K562 (cell line): ENCODE measurements around the gene DST. TPM values are rescaled to one million over a fixed set of nuclear protein-coding genes. Genes with fewer than 3 reads are reported as not detected.

Source experiments
- CBFA2T3 ChIP-seq: fragments of 450-650 bp; IDR thresholded peaks from 2 replicates; pipeline ENCODE4 v1.6.1; 2017
- CCNT2 ChIP-seq: IDR thresholded peaks from 2 replicates; pipeline ENCODE4 v1.6.1; 2011; ENCODE audit warnings: borderline replicate concordance, low read depth, mild to moderate bottlenecking, moderate library complexity, mixed read lengths, low read length; ENCODE audit not compliant: insufficient read length; ENCODE audit errors: extremely low read depth
- EP300 ChIP-seq: IDR thresholded peaks from 2 replicates; pipeline ENCODE4 v1.6.1; 2012; ENCODE audit warnings: low read length, improper control_type of control experiment
- FOS ChIP-seq: IDR thresholded peaks from 3 replicates; pipeline ENCODE4 v1.6.1; 2011; ENCODE audit not compliant: insufficient read length; ENCODE audit errors: extremely low read depth
- FOXM1 ChIP-seq, 2 experiments: fragments of 450-650 bp in 1 of 2; sonication (generic) in 1 of 2; formaldehyde crosslinking in 1 of 2; IDR thresholded peaks; 2 replicates each; pipeline versions ENCODE4 v1.6.1 to v1.9.0; 2017 to 2022; ENCODE audit warnings: low read depth in 2 of 2, mild to moderate bottlenecking in 2 of 2, missing genetic modification reagents in 1 of 2, moderate library complexity in 1 of 2
- KLF16 ChIP-seq: IDR thresholded peaks from 2 replicates; pipeline ENCODE4 v1.6.1; 2016; ENCODE audit warnings: antibody characterized with exemption
- MTA2 ChIP-seq: fragments of 450-650 bp; IDR thresholded peaks from 2 replicates; pipeline ENCODE4 v1.6.1; 2016; ENCODE audit warnings: low read depth
- NCOR1 ChIP-seq: fragments of 450-650 bp; IDR thresholded peaks from 2 replicates; pipeline ENCODE4 v1.6.1; 2016; ENCODE audit warnings: mild to moderate bottlenecking, moderate library complexity
- NFIC ChIP-seq: fragments of 450-650 bp; IDR thresholded peaks from 2 replicates; pipeline ENCODE4 v1.6.1; 2017; ENCODE audit warnings: mild to moderate bottlenecking, inconsistent platforms
- PBX2 ChIP-seq, 2 experiments: IDR thresholded peaks in 1 of 2; conservative IDR thresholded peaks in 1 of 2; 2 replicates each; pipeline ENCODE4 v1.6.1; 2016; ENCODE audit warnings: low read depth in 2 of 2, mild to moderate bottlenecking in 1 of 2, missing compliant biosample characterization in 1 of 2, missing genetic modification characterization in 1 of 2, moderate library complexity in 1 of 2
- PYGO2 ChIP-seq: fragments of 450-650 bp; IDR thresholded peaks from 2 replicates; pipeline ENCODE4 v1.6.1; 2016; ENCODE audit warnings: mild to moderate bottlenecking, missing genetic modification characterization, moderate library complexity, missing compliant biosample characterization
- RCOR1 ChIP-seq, 2 experiments: IDR thresholded peaks; 2 replicates each; pipeline ENCODE4 v1.6.1; 2012; ENCODE audit warnings: low read depth in 2 of 2, low read length in 2 of 2, borderline replicate concordance in 1 of 2, improper control_type of control experiment in 1 of 2
- RFX1 ChIP-seq: fragments of 450-650 bp; IDR thresholded peaks from 2 replicates; pipeline ENCODE4 v1.6.1; 2016; ENCODE audit warnings: mild to moderate bottlenecking, moderate library complexity
- SIN3A ChIP-seq, 2 experiments: fragments of 150-350 bp in 1 of 2; IDR thresholded peaks; 2 replicates each; pipeline ENCODE4 v1.6.1; 2011 to 2016; ENCODE audit warnings: borderline replicate concordance in 2 of 2, low read depth in 2 of 2, low read length in 2 of 2, mild to moderate bottlenecking in 2 of 2, moderate library complexity in 2 of 2; ENCODE audit not compliant: control insufficient read depth in 1 of 2
- SMARCA4 ChIP-seq: fragments of 450-650 bp; IDR thresholded peaks from 2 replicates; pipeline ENCODE4 v1.6.1; 2016
- STAT5A ChIP-seq: IDR thresholded peaks from 2 replicates; pipeline ENCODE4 v1.6.1; 2012; ENCODE audit warnings: low read length, inconsistent platforms, borderline replicate concordance
- TAF9B ChIP-seq: fragments of 450-650 bp; IDR thresholded peaks from 2 replicates; pipeline ENCODE4 v1.6.1; 2018; ENCODE audit warnings: mild to moderate bottlenecking; ENCODE audit not compliant: partially characterized antibody
- TCF3 ChIP-seq: sonication (generic); formaldehyde crosslinking; IDR thresholded peaks from 2 replicates; pipeline ENCODE4 v1.4.0; 2020; ENCODE audit warnings: mild to moderate bottlenecking, missing genetic modification reagents
- TEAD4 ChIP-seq, 2 experiments: sonication (generic) in 1 of 2; formaldehyde crosslinking in 1 of 2; IDR thresholded peaks; 2 replicates each; pipeline versions ENCODE4 v1.6.1 to v1.8.0; 2012 to 2022; ENCODE audit warnings: borderline replicate concordance in 1 of 2, inconsistent platforms in 1 of 2, low read length in 1 of 2, mild to moderate bottlenecking in 1 of 2, missing genetic modification reagents in 1 of 2
- THAP12 ChIP-seq: fragments of 250-450 bp; sonication (Bioruptor Pico); IDR thresholded peaks from 2 replicates; pipeline ENCODE4 v1.9.0; 2021; ENCODE audit warnings: mild to moderate bottlenecking, inconsistent platforms
- ZNF197 ChIP-seq: fragments of 200-800 bp; sonication (Bioruptor generic); IDR thresholded peaks from 2 replicates; pipeline ENCODE4 v1.6.1; 2016; ENCODE audit warnings: low read depth, missing genetic modification characterization, missing compliant biosample characterization
- polyA plus RNA-seq, 8 experiments: library from polyadenylated mRNA; depleted of rRNA in 4 of 8; stranded (reverse) in 5 of 8; unstranded in 3 of 8; fragments of >200 nt; fragmentation: Nextera tagmentation in 2 of 8; fragmentation: Illumina TruSeq in 1 of 8; extraction: Ambion mirVana in 2 of 8; extraction: Trizol in 1 of 8; gene quantifications; 2 replicates each; pipeline versions ENCODE4 v1.2.1 to v1.2.3, GENCODE V29; 2011 to 2014; ENCODE audit warnings: inconsistent platforms in 1 of 8, missing spikeins in 1 of 8
- total RNA-seq, 7 experiments: library from RNA; depleted of rRNA in 6 of 7; stranded (reverse); fragments of >200 nt in 6 of 7; fragmentation: Illumina TruSeq in 2 of 7; extraction: Trizol in 2 of 7; gene quantifications; 2 replicates each; pipeline versions ENCODE4 v1.2.1 to v1.2.3, GENCODE V29; 2011 to 2021; ENCODE audit warnings: low replicate concordance in 1 of 7
- TF ChIP-seq, protein P1 (sequence below): sonication (generic); formaldehyde crosslinking; IDR thresholded peaks from 2 replicates; pipeline ENCODE4 v1.8.0; 2022; ENCODE audit warnings: missing genetic modification reagents, mild to moderate bottlenecking, moderate library complexity, borderline replicate concordance

The DST gene
- total and polyA plus RNA-seq, 9 of the 15 experiments (the other 6 are each of a cell fraction or from before 2014, with no cell fraction given) = 5.2 to 21.9 (median 13.3) TPM

GRCh38 chr6:56510984-56511531 is 131.6 kb downstream of the DST start (continued):
- TF ChIP-seq THAP12 (CRISPR knock-in tag) = no peak
- TF ChIP-seq NCOR1 = peak; percentile 79
- TF ChIP-seq SMARCA4 = peak; percentile 47; the same call in 1 of the 2 replicates
- peak in 1 of 2 experiments; percentile 67; a peak in 1 of 4 replicates for TF ChIP-seq SIN3A (IDR thresholded peaks at IDR 0.05; ENCODE audit: borderline replicate concordance in 2 of 2, control insufficient read depth in 1 of 2, low read depth in 2 of 2, low read length in 2 of 2)
- no peak for TF ChIP-seq ZNF197 (CRISPR knock-in tag)
- no peak for TF ChIP-seq PBX2 (CRISPR knock-in tag; IDR thresholded peaks at IDR 0.05; ENCODE audit: low read depth)
- 0 out of 2 replicates have a peak, but pooled peaks have one; percentile 6 for TF ChIP-seq PBX2 (tag; conservative IDR thresholded peaks at IDR 0.05; ENCODE audit: low read depth)
- no peak for TF ChIP-seq FOS
- TF ChIP-seq, protein P1, sequence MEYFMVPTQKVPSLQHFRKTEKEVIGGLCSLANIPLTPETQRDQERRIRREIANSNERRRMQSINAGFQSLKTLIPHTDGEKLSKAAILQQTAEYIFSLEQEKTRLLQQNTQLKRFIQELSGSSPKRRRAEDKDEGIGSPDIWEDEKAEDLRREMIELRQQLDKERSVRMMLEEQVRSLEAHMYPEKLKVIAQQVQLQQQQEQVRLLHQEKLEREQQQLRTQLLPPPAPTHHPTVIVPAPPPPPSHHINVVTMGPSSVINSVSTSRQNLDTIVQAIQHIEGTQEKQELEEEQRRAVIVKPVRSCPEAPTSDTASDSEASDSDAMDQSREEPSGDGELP = peak; percentile 77; the same call in 1 of the 2 replicates
- TF ChIP-seq RCOR1 (IDR thresholded peaks at IDR 0.05; ENCODE audit: borderline replicate concordance in 1 of 2, low read depth in 2 of 2, low read length in 2 of 2) = peak in 1 of 2 experiments; percentile 63; a peak in 2 of 4 replicates
- TF ChIP-seq TEAD4 (IDR thresholded peaks at IDR 0.05; ENCODE audit: low read length) = peak; percentile 93
- TF ChIP-seq TEAD4 (CRISPR knock-in tag; IDR thresholded peaks at IDR 0.05; ENCODE audit: borderline replicate concordance) = no peak
- peak; percentile 93 for TF ChIP-seq CBFA2T3
- peak; percentile 57 for TF ChIP-seq RFX1
- TF ChIP-seq FOXM1 (IDR thresholded peaks at IDR 0.05; ENCODE audit: low read depth) = peak; percentile 73; the same call in 1 of the 2 replicates
- no peak for TF ChIP-seq FOXM1 (CRISPR knock-in tag; IDR thresholded peaks at IDR 0.05; ENCODE audit: low read depth)
- peak; percentile 73 for TF ChIP-seq EP300
- TF ChIP-seq TAF9B = peak; percentile 73
- TF ChIP-seq TCF3 (CRISPR knock-in tag) = peak; percentile 84
- TF ChIP-seq MTA2 = peak; percentile 65
- TF ChIP-seq PYGO2 (tag) = no peak
- TF ChIP-seq NFIC = peak; percentile 79
- peak; percentile 79 for TF ChIP-seq KLF16
- peak; percentile 37 for TF ChIP-seq CCNT2
- TF ChIP-seq STAT5A = peak; percentile 78
